GM21619 (cell line): ENCODE measurements around the gene PCDH18.
"Not testable (repeated sequence)": the region's sequence is repeated elsewhere in the genome, so short reads cannot be mapped to it uniquely, and the experiment has no call there.

ENCODE experiments used
- ATAC-seq: cut with Tn5 transposase; IDR thresholded peaks from one replicate; pipeline ENCODE4 v1.9.1; 2021; ENCODE audit not compliant: unreplicated experiment

Gene PCDH18

DNA sequence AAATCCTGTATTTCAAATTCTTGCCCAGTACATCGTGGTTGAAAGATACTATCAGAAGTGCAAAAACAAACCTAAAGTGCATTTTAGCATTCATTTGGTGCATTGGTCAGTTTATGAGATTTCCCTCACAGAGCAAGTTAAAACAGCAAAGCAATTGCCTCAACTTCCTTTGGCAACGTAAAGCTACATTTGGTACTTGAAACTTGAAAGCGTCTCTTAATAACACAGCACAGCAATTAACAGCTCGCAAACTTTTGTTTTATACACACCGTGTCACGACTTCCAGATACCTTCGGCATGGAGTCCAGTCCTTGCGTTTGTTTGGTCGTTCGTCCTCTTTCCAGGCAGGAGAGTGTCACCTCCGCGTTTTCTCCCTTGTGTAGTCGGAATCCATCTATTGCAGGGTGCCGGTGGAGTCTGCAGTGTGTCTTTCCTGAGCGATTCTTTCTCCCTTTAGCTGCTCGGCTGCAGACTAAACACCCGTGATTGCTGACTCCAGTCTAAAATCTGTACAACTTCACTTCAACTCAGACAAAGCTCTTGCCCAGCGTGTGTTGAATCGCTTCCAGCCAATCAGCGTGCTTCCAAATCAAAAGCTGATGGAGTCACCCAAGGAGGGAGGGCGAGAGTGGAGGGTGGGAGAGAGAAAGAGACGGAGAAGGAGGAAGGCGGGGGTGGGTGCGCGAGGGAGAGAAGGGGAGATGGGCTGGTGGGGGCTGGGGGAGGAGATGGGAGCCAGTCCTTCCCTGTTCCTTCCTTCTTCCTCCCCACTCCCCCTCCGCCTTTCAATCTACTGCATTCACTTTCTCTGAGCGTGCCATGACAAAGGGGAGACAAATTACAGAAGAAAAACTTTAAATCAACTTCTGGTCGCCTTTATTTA lies at the start of gene PCDH18:
Gene PCDH18 (minus strand): TSS at position 509 of the 883 bp plus-strand sequence. CDS start 406 bp downstream, at position 103.
- ATAC-seq, result peak; percentile 62

DNA sequence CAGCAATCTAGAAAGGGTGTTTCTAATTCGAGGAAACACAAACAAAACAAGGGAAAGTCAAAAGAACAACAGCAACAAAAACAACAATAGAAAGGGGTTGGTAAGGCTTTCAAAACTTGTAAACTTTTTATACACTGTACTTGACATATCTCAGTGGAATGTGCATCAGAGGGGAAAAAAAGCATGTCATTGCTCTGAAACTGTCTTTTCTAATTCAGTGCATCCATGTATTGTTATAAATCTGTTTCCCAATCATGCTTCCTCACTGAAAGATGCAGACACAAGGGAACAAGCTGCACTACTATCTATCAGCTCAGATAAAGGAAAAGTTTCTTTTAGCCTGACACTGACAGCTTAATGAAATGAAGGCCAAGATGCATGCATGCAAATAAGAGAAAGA lies 44.2 kb upstream of the PCDH18 start:
- ATAC-seq, result no peak

DNA sequence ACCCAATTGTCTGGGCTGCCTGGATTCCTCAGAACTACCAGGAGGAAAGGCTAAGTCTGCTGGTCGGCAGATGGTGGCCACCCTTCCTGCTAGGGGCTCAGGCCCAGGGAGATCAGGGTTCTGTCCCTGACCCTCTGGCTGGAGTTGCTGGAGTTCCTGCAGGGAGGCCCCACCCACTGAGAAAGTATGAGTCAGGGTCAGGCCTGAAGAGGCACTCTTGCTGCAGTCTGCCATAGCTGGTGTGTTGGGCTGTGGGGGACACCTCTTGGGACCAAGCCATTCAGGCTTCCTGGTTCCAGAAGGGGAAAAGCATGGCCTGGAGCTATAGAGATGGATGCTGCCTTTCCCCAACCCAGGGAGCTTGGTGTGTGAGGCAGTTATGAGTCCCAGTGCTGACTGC lies 40.4 kb upstream of the PCDH18 start:
- no peak for ATAC-seq

DNA sequence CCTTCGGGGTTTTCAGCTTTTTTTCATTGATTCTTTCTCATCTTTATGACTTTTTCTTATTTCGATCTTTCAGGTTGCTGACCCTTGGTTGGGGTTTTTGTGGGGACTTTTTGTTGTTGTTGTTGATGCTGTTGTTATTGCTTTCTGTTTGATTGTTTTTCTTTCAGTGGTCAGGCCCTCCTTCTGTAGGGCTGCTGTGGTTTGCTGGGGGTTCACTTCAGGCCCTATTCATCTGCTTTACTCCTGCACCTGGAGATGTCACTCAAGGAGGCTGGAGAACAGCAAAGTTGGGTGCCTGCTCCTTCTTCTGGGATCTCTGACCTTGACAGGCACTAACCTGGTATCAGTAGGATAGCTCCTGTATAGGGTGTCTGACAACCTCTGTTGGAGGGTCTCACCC lies 39.9 kb upstream of the PCDH18 start:
- no peak for ATAC-seq

DNA sequence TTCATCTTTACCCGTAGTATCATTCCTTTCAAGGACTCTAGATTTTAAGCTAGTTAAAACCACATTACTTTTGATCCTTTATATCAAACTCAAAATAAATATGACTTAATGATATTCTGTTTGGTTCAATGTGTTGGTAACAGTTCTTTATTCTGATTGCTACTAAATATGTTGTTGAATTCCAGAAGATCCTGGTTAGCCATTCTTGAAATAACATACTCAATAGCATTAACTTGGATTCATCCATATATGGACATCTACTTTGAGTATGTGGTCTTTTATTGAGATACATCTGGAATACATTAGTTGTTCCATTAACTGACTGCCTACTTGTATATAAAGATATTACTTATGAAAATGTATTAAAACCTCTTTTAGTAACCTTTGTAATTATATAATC lies 27.5 kb upstream of the PCDH18 start:
- no peak for ATAC-seq

DNA sequence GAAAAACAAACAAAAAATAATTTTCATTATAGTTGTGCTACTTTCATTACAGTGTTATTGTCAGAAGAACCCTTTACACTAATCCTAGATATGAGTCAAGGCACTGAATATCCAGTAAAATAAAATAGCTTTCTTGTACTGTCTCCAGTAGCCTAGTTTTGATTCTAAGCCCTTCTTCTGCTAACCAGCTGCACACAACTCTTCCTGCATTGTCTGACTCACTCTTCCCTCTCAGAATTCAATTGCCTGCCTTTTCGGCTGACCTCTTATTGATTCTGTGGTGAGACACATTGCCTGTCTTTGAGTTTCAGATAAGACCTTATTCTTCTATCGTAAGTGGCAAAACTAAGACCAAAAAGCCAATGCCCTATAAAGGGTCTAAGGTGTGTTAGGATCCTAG lies 26.7 kb upstream of the PCDH18 start:
- no peak for ATAC-seq

DNA sequence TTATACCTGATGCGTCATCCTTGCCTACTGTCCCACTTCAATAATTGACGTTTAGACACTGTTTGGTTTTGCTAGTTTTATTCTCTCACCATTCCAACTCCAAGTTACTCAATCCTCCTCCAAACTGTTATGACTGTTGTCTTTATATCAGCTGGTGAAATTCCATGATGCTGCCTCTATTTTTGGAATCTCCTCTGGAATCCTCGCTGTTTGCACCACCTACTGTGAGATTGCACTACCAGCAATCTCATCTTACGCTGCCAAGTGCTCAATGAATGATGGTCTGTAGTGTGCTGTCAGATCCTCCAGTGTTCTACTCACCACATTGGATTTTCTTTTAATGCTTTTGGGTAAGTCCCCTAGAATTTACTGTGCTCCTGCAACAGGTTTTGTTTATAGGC lies 13.2 kb upstream of the PCDH18 start:
- no peak for ATAC-seq

GRCh38 chr4:137543648-137544047 lies 11.4 kb upstream of the PCDH18 start:
- no peak for ATAC-seq

DNA sequence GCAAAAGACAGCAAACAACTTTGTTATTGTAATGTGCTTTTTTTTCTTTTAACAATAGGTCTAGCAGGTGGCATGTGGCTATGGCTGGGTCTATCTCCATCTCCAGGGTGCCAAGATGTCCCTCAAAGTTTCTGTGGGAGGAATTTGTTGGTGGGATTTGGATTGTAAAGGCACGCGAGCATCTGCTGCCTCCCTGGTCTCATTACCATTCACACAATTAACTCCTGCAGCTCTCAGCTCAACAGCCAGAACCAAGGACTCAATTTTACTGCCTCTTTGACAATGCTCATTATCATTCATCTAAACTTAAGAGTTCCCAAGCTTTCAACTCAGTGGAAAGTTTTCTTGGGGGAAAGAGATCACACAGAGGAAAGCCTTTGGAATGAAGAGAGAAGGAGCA lies 10.9 kb upstream of the PCDH18 start:
- no peak for ATAC-seq

GRCh38 chr4:137541876-137542646 lies 9.8 kb upstream of the PCDH18 start:
- ATAC-seq, result no peak

DNA sequence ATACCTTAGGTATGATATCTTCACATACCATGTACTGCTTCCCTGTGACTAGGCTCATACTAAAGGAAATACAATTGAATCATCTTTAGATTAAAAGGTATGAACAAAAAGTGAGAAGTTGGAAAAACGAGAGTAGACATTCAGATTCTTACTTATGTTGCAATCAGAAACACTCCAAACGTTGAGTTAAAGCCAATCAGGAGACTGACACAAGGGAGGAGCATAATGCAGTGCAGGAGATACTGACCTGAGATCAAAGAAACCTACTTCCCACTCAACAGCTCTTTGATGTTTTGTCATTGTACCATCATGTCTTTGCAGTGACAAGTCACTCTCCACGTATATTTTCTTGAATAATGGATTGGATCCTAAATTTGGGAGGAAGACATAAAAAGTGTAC lies 8.9 kb upstream of the PCDH18 start:
- ATAC-seq, result no peak

DNA sequence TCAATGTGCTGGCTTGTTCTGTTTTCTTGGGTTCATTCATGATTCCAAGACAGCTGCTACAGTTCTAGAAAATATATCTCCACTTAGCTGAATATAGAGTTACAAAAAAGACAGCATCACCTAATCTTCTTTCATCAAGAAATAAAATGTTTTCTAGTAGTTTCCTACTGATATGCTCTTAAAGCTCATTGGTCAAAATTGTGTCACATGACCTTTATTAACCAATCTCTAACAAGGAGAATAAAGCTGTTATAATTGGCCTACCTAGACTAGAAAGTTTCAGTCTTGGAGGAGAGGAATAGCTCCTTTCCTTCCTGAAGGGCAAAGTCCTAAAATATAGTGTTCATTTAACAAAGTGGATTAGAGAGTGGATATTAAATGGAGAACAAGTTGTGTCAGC lies 8.1 kb upstream of the PCDH18 start:
- ATAC-seq, result no peak

DNA sequence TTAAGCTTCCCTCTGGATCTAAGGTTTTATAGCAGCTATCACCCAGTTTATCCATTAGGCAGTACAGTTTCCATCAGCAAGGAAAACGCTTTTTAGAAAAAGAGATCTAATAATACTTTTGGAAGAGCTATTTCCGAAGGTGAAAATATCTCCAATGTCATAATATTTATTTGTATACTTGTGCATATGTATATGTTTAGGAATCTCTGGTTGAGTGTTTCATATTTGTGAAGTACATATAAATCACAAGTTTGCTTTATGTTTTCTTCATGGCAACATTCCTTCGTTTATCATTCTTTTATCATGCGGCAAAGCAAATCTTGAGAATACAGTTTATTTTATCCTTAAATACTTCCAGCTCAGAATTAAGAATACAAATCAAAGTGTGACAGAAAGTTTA lies 6.2 kb upstream of the PCDH18 start:
- ATAC-seq, result no peak

DNA sequence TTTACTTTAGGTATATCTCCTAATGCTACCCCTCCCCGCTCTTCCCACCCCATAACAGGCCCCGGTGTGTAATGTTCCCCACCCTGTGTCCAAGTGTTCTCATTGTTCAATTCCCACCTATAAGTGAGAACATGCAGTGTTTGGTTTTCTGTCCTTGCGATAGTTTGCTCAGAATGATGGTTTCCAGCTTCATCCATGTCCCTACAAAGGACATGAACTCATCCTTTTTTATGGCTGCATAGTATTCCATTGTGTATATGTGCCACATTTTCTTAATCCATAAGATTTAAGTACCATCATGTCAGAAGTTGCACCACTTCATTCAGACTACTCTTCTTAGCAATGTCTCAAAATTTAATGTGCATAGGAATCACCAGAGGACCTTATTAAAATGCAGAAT lies 5.5 kb upstream of the PCDH18 start:
- ATAC-seq, result not testable (repeated sequence)

GRCh38 chr4:137536789-137537561 lies 4.7 kb upstream of the PCDH18 start:
- ATAC-seq, result no peak

GRCh38 chr4:137535718-137536117 lies 3.4 kb upstream of the PCDH18 start:
- no peak for ATAC-seq

GRCh38 chr4:137534516-137534915 lies 2.2 kb upstream of the PCDH18 start:
- no peak for ATAC-seq

GRCh38 chr4:137533855-137534254 lies 1.6 kb upstream of the PCDH18 start:
- ATAC-seq, result no peak

GRCh38 chr4:137532869-137533236 lies 559 bp upstream of the PCDH18 start:
- peak; percentile 22 for ATAC-seq

GRCh38 chr4:137531168-137531985 lies 917 bp downstream of the PCDH18 start:
- ATAC-seq, result no peak

- no peak for ATAC-seq
Measured at GRCh38 chr4:137530176-137530575, 2.1 kb downstream of the PCDH18 start.
